ENCODE measurements around the gene PLXDC1.

Gene PLXDC1

GRCh38 chr17:39084558-39084957 is 66.9 kb downstream of the PLXDC1 start:
- no peak for TF ChIP-seq CTCF (conservative IDR thresholded peaks at IDR 0.05; ENCODE audit: control insufficient read depth, insufficient read depth, low read depth, low read length)
- H3K4me3 ChIP-seq (ENCODE audit: control insufficient read depth, low read depth, low read length): no peak overlapping the region
- no peak for DNase-seq (ENCODE audit: low read depth)

DNA sequence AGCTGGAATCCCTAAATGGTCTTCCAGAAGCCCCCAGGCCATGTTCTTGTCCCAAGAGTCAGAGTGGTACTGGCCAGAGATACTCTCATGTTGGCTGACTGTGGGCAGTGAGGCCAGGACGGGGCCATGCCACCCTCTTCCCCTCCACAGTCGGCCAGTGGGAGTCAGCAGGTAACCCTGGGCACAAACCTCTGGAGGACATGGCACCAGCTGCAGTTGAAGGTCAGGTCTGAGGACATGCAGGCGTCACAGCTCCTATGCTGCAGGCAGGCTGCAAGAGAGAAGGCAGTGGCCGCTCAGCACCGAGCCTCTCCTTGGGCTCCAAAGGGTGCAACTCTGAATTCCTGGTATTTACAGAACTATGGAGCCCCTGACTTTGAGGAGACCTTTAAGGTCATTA is 68.2 kb downstream of the PLXDC1 start:
- no peak for DNase-seq (ENCODE audit: low read depth)
- no peak for TF ChIP-seq CTCF (conservative IDR thresholded peaks at IDR 0.05; ENCODE audit: control insufficient read depth, insufficient read depth, low read depth, low read length)
- no peak overlapping the region for H3K4me3 ChIP-seq (ENCODE audit: control insufficient read depth, low read depth, low read length)

DNA sequence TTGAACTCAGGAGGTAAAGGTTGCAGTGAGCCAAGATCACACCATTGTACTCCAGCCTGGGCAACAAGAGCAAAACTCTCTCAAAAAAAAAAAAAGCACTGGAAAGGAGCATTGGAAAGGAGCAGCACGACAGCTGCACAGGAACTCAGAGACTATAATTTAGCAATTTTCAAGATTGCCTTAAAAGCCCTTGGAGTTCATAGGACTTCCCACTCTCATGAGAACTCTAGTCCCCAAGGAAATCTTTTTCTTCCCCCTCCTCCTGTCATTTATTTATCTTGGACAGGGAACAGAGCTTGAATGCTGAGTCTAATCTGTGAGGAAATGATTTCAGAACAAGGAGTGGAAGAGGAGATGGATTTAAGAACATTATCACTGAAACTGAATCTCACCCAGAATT is 69.0 kb downstream of the PLXDC1 start:
- TF ChIP-seq CTCF (conservative IDR thresholded peaks at IDR 0.05; ENCODE audit: control insufficient read depth, insufficient read depth, low read depth, low read length): no peak
- DNase-seq (ENCODE audit: low read depth): peak; percentile 86

DNA sequence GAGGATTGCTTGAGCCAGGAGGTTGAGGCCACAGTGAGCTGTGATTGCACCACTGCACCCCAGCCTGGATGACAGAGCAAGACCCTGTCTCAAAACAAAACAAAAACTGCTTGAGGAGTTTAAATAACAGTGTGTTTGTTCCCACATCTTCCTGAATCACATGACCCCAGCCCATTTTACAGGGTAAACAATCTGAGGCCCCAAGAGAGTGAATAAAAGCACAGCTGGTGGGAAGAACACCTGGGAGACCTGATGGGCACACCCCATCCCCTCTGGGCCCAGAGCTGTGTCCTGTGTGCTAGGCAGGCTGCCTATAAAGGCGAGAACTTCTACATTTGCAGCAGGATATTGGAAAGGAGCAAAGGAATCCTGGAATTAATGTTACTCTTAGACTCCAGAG is 69.6 kb downstream of the PLXDC1 start:
- DNase-seq (ENCODE audit: low read depth): no peak
- no peak overlapping the region for H3K4me3 ChIP-seq (ENCODE audit: control insufficient read depth, low read depth, low read length)
- no peak for TF ChIP-seq CTCF (conservative IDR thresholded peaks at IDR 0.05; ENCODE audit: control insufficient read depth, insufficient read depth, low read depth, low read length)

More for the DNA sequence above, 69.0 kb downstream of the PLXDC1 start:
- H3K4me3 ChIP-seq (ENCODE audit: control insufficient read depth, low read depth, low read length): no peak overlapping the region

DNA sequence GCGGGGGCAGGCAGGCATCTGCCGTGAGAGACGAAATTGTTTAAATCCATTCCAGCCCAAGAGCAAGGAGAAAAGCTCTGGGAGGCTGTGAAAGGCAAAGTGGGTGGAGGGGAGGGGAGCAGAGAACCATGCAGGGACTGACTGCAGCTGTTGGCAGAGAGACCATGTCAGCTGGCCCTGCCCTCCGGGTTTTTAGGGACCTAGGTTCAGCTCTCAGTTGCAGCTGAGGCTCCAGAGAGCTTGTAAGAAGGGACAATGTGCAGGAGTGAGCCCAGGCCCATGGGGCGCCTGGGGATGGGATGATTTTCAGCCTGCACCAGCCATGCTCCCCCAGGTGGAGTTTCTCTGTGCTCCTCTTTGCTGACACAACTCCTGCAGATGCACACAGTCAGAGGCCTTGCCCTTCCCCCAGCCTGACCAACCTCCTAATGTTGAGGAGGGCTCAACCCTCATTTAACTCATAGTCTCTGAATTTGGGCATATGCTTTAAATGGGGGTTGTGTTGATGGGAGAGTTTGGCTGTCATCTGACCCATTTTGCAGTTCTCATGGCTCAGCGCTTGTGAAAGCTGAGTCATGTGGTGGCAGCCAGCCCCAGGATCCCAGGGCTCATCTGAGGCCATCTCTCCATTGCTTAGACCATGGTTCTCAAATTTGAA is 70.9 kb downstream of the PLXDC1 start:
- H3K4me3 ChIP-seq (ENCODE audit: control insufficient read depth, low read depth, low read length): no peak overlapping the region
- peak; percentile 84 for DNase-seq (ENCODE audit: low read depth)
- TF ChIP-seq CTCF (conservative IDR thresholded peaks at IDR 0.05; ENCODE audit: control insufficient read depth, insufficient read depth, low read depth, low read length): no peak

GRCh38 chr17:39079836-39080235 is 71.6 kb downstream of the PLXDC1 start:
- no peak for TF ChIP-seq CTCF (conservative IDR thresholded peaks at IDR 0.05; ENCODE audit: control insufficient read depth, insufficient read depth, low read depth, low read length)
- DNase-seq (ENCODE audit: low read depth): no peak

GRCh38 chr17:39077866-39078265 is 73.6 kb downstream of the PLXDC1 start:
- no peak for DNase-seq (ENCODE audit: low read depth)
- H3K4me3 ChIP-seq (ENCODE audit: control insufficient read depth, low read depth, low read length): no peak overlapping the region
- TF ChIP-seq CTCF (conservative IDR thresholded peaks at IDR 0.05; ENCODE audit: control insufficient read depth, insufficient read depth, low read depth, low read length): peak; percentile 18

More at GRCh38 chr17:39079836-39080235, 71.6 kb downstream of the PLXDC1 start:
- no peak overlapping the region for H3K4me3 ChIP-seq (ENCODE audit: control insufficient read depth, low read depth, low read length)

Measured in fibroblast of mammary gland (primary cell).